Heart left ventricle (tissue), 16 donors: ENCODE measurements around the gene EMID1. TPM values are rescaled to one million over a fixed set of nuclear protein-coding genes. Genes with fewer than 3 reads are reported as not detected.

Experiments
- ATAC-seq, 4 donors: fragments of 200-7000 bp; cut with Tn5 transposase; one replicate each; pipeline ENCODE4 v1.9.1; 2020 to 2022; ENCODE audit warnings: moderate library complexity in 4 of 4, mild to moderate bottlenecking in 3 of 4, moderate number of reproducible peaks in 1 of 4
- DNase-seq, 5 donors: peaks; one replicate each; pipeline ENCODE4 v3.0.0-alpha.2; 2020
- H3K27ac ChIP-seq, 12 donors: fragments of 200-600 bp; sonication (generic) in 4 of 12; one replicate each; pipeline versions ENCODE4 v1.5.0 to v1.8.0; 2016 to 2022; ENCODE audit warnings: mild to moderate bottlenecking in 2 of 12
- H3K27me3 ChIP-seq, 9 donors: fragments of 200-600 bp; sonication (generic) in 2 of 9; one replicate each; pipeline versions ENCODE4 v1.5.1 to v1.8.0; 2016 to 2022; ENCODE audit warnings: mild to moderate bottlenecking in 3 of 9
- H3K36me3 ChIP-seq, 9 donors: fragments of 200-600 bp; sonication (generic) in 2 of 9; one replicate each; pipeline versions ENCODE4 v1.5.0 to v1.8.0; 2018 to 2022; ENCODE audit warnings: mild to moderate bottlenecking in 2 of 9
- H3K4me1 ChIP-seq, 12 donors: fragments of 200-600 bp; sonication (generic) in 4 of 12; one replicate each; pipeline versions ENCODE4 v1.5.0 to v1.8.0; 2016 to 2022; ENCODE audit warnings: mild to moderate bottlenecking in 3 of 12
- H3K4me3 ChIP-seq, 12 donors: fragments of 200-600 bp; sonication (generic) in 4 of 12; one replicate each; pipeline versions ENCODE4 v1.5.0 to v1.8.0; 2017 to 2022; ENCODE audit warnings: mild to moderate bottlenecking in 9 of 12, moderate library complexity in 4 of 12
- H3K9me3 ChIP-seq, 12 donors: fragments of 200-600 bp; sonication (generic) in 4 of 12; one replicate each; pipeline versions ENCODE4 v1.5.0 to v1.8.0; 2016 to 2022; ENCODE audit warnings: mild to moderate bottlenecking in 1 of 12
- CTCF ChIP-seq, 12 donors: fragments of 200-600 bp; sonication (generic) in 4 of 12; IDR thresholded peaks; one replicate each; pipeline versions ENCODE4 v1.5.0 to v1.8.0; 2018 to 2022; ENCODE audit warnings: antibody characterized with exemption in 12 of 12, mild to moderate bottlenecking in 5 of 12
- POLR2A ChIP-seq, 2 donors: fragments of 450-650 bp; IDR thresholded peaks; one replicate each; pipeline ENCODE4 v1.6.1; 2017; ENCODE audit warnings: antibody characterized with exemption in 2 of 2, mild to moderate bottlenecking in 2 of 2, moderate library complexity in 2 of 2
- WGBS, 4 donors: extraction: QIAGEN DNeasy Blood & Tissue Kit in 2 of 4; methylation state at CpG; one replicate each; pipeline versions ENCODE4 v1.1.5 to v1.1.7; 2013 to 2018; 5-methylcytosine and 5-hydroxymethylcytosine counted together
- intact Hi-C, 10 donors: fragments of 100-400 bp; cut with DNase I; formaldehyde crosslinking; loops; one replicate each; pipeline versions ENCODE4 v1.11.1 to v1.14.2; 2022
- polyA plus RNA-seq, 2 donors: library from polyadenylated mRNA; stranded (reverse); fragments of 200-250 nt; gene quantifications; one replicate each; pipeline ENCODE4 v1.2.3, GENCODE V29; 2013
- total RNA-seq, 9 donors: library from RNA; depleted of rRNA in 2 of 9; stranded (reverse); fragments of >200 nt in 2 of 9; fragmentation: NEBNext Ultra II Directional in 3 of 9; extraction: Animal tissue kit (Norgen Biotek cat#: 25700) in 3 of 9; gene quantifications; one replicate each; pipeline versions ENCODE4 v1.1.0 to v1.2.4, GENCODE V29; 2016 to 2023
- donor health status: ischemic (EF 13 %, LVEDD 7.1; RV severe dilation, severe dysfunction).
- donor health status: healthy with polysubstance abuse.
- donor health status: DM: no; HTN: yes; CAD: no.
- donor health status: DM: no; HTN: no; CAD: no.
- donor health status: ischemic (EF 25% LVEDD 6.9; RV normal size, moderate dysfunction).
- donor health status: ischemic (EF 25% LVEDD 5.7; RV mildly dilated, moderate dysfunction).
- donor health status: healthy.
- donor health status: DM: yes; HTN: yes; CAD: no.
- donor health status: ischemic (EF 35%, LVEDD 5.7; RV mildly dilated, moderate dysfunction).
- donor health status: nonischemic (EF 11% LVEDD 7.7; RV severe dilation, severe dysfunction).
- donor health status: DM: yes; HTN: yes; CAD: no.
- donor health status: PGD.
- donor health status: ischemic (EF 29% LVEDD 5.4; RV normal size, mild dysfunction).
- donor health status: nonischemic (EF 23%, LVEDD 6.1; RV moderate dilation, normal function).

EMID1 gene
- total and polyA plus RNA-seq, 11 donors = 0.16 to 1.5 (median 0.32) TPM; not detected in 2

DNA sequence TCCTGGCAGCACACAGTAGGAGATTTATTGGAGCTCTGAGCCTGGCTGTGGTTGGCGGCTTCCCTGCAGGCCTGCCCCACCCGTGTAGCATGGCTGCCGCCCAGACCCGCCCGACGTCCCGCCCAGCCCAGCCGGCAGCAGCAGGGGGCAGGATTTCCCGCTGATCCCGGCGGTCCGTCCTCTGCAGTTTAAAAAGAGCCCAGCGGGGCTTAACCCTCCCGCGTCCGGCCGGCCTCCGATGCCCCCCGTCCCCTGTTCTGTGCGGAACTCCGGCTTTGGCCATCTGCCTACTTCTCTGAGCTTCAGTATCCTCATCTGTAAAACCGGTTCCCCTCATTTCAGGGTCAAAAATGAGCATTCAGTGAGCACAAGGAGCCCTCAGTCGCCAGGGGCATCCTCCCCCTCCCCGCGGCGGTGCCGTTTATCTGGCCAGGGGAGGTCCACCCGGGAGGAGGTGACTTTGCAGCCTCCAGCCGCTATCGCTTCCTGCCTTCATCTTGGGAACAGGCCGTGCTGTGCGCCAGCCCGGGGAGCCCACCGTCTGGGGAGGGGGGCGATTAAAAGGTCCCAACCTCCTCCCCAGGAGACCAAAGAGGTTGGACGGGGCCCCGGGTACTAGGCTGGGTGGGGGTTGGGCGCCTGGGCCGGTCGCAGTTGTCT lies 100.6 kb downstream of the EMID1 start, which contains the start of gene GAS2L1:
TSS of gene GAS2L1 (plus strand) at position 476 of the 660 bp plus-strand sequence. CDS start 1,456 bp downstream, outside the sequence.
- peak within 1 kb of the TSS; percentile 63 to 98 (median 85) for H3K4me3 ChIP-seq
- WGBS, 4 donors = 0 to 1% (median 0%) methylated on average over 19 to 40 of the region's 40 CpGs
- peaks cover 0 to 3% (median 0%) of the 10 kb centered on the region in 9 donors for H3K36me3 ChIP-seq
- peaks cover 7 to 64% (median 48%) of the 10 kb centered on the region in 12 donors for H3K4me1 ChIP-seq
- TF ChIP-seq POLR2A (IDR thresholded peaks at IDR 0.05) = no peak
- peak; percentile 65 to 89 (median 78) for TF ChIP-seq CTCF (IDR thresholded peaks at IDR 0.05)
- H3K9me3 ChIP-seq = no peaks in the 10 kb centered on the region
- intact Hi-C loops = loop anchor here in 9 of 10 donors (1.0 to 5.0 kb wide), 10 partner anchors 36 to 1016 kb away; partner anchors contain the start of genes EWSR1 (in 3 of the 9) and RHBDD3 (in 1 of the 9)
- peak within 1 kb of the TSS; percentile 86 to 95 (median 89) for H3K27ac ChIP-seq
- peak; percentile 66 to 80 (median 68) for ATAC-seq
- H3K27me3 ChIP-seq = no peaks in the 10 kb centered on the region
- peak; percentile 90 to 93 (median 91) for DNase-seq

DNA sequence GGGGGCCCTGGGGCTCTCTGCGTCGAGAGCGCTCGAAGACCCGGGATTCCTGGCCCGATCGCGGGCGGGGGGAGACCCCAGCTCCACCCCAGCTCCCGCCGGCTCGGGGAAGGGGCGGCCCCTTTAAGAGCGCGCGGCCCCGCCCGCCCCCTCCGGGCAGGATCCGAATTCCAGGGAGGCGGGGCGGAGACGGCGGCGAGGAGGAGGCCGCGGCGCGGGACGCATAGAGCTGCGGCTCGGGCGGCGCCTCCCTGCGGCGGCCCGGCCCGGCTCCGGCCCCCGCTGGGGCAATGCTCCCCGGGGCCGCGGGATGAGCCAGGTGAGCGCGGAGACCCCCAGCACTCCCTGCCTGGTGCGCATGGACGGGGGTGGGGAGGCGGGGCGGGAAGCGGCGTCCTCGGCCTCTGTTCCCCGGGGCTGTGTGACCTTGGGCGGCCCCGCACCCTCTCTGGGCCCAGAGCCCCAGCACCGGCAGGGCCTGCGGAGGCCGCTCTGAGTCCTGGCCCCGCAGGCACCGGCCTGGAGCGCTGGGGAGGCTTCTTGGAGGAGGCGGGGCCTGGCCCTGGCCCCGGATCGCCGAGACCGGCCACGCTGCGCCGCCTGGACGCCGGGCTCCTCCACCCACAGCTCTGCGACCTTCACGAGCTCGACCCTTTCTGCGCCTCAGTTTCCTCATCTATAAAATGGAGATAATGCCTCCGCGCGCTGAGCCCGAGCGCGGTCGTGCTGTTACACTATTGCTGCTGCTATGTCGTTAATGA lies 101.3 kb downstream of the EMID1 start:
- ATAC-seq (peak; percentile 41 to 74 (median 66)), DNase-seq (peak; percentile 88 to 93 (median 90))
- intact Hi-C loops = loop anchor here in 9 of 10 donors (1.0 to 5.0 kb wide), 10 partner anchors 35 to 1015 kb away; partner anchors contain the start of genes EWSR1 (in 3 of the 9) and RHBDD3 (in 1 of the 9)
- peak overlapping the region; percentile 63 to 98 (median 85) for H3K4me3 ChIP-seq
- H3K4me1 ChIP-seq = peaks cover 9 to 71% (median 55%) of the 10 kb centered on the region in 12 donors
- WGBS, 4 donors = 1 to 5% (median 3%) methylated on average over 19 to 83 of the region's 83 CpGs
- H3K36me3 ChIP-seq = peaks cover 0 to 7% (median 0%) of the 10 kb centered on the region in 9 donors
- H3K27ac ChIP-seq = peak overlapping the region; percentile 86 to 95 (median 89)
- H3K9me3 ChIP-seq = no peaks in the 10 kb centered on the region
- no peaks in the 10 kb centered on the region for H3K27me3 ChIP-seq
- TF ChIP-seq CTCF (IDR thresholded peaks at IDR 0.05) = peak in 5 of 12 donors; percentile 4 to 44 (median 31)
- peak; percentile 34 to 87 for TF ChIP-seq POLR2A (IDR thresholded peaks at IDR 0.05)

- ATAC-seq = no peak
- intact Hi-C loops = loop anchor here in 9 of 10 donors (2.0 to 5.0 kb wide), 8 partner anchors 35 to 1015 kb away; partner anchors contain the start of genes EWSR1 (in 2 of the 9) and RHBDD3 (in 1 of the 9)
- Histone ChIP-seq H3K9me3 (no peaks in the 10 kb centered on the region), H3K4me1 (peaks cover 9 to 73% (median 55%) of the 10 kb centered on the region in 12 donors), H3K4me3 (peak overlapping the region; percentile 63 to 98 (median 85)), H3K27ac (peak overlapping the region; percentile 86 to 95 (median 89)), H3K27me3 (no peaks in the 10 kb centered on the region), H3K36me3 (peaks cover 0 to 13% (median 0%) of the 10 kb centered on the region in 9 donors)
- DNase-seq = no peak
- 60 to 70% (median 69%) methylated on average over 13 to 20 of the region's 20 CpGs for WGBS, 4 donors
- no peak for TF ChIP-seq CTCF (IDR thresholded peaks at IDR 0.05)
- TF ChIP-seq POLR2A (IDR thresholded peaks at IDR 0.05) = no peak
Observed at GRCh38 chr22:29307596-29308147, 102.0 kb downstream of the EMID1 start.
